Measurements from ENCODE around the gene TUB.

DNA sequence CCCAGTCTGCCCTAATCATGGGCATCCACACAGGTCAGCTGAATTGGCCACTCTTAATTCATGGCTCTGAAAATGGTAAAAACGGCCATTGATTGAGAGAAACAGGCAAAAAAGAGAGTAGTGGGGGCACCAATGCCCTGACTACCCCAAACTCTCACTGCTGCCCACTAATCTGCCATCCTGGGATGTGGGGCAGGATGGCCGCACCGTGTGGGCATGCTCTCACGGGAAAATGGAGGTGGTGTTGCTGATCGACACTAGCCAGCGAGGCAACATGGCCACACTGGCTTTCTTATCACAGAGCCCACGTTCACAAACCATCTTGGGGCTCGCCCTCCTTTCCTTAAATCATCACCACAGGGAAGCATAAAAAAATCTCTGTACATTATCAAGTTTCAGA, 11.2 kb upstream of the TUB start:
- TF ChIP-seq, protein P1, sequence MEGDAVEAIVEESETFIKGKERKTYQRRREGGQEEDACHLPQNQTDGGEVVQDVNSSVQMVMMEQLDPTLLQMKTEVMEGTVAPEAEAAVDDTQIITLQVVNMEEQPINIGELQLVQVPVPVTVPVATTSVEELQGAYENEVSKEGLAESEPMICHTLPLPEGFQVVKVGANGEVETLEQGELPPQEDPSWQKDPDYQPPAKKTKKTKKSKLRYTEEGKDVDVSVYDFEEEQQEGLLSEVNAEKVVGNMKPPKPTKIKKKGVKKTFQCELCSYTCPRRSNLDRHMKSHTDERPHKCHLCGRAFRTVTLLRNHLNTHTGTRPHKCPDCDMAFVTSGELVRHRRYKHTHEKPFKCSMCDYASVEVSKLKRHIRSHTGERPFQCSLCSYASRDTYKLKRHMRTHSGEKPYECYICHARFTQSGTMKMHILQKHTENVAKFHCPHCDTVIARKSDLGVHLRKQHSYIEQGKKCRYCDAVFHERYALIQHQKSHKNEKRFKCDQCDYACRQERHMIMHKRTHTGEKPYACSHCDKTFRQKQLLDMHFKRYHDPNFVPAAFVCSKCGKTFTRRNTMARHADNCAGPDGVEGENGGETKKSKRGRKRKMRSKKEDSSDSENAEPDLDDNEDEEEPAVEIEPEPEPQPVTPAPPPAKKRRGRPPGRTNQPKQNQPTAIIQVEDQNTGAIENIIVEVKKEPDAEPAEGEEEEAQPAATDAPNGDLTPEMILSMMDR (IDR thresholded peaks at IDR 0.05): no peak
- TF ChIP-seq POLR2AphosphoS5 (IDR thresholded peaks at IDR 0.05; ENCODE audit: insufficient read depth in 1 of 2, low read depth in 1 of 2) (no peak), POLR2A (IDR thresholded peaks at IDR 0.05) (no peak)
